Measurements from ENCODE around the gene SCO2. TPM values are rescaled to one million over a fixed set of nuclear protein-coding genes. Genes with fewer than 3 reads are reported as not detected.

Gene SCO2
- total RNA-seq, 3 donors from 2014 or later (not counting 1 experiment from before 2014, with no cell fraction given): 2.8 to 13.5 (median 8.4) TPM

DNA sequence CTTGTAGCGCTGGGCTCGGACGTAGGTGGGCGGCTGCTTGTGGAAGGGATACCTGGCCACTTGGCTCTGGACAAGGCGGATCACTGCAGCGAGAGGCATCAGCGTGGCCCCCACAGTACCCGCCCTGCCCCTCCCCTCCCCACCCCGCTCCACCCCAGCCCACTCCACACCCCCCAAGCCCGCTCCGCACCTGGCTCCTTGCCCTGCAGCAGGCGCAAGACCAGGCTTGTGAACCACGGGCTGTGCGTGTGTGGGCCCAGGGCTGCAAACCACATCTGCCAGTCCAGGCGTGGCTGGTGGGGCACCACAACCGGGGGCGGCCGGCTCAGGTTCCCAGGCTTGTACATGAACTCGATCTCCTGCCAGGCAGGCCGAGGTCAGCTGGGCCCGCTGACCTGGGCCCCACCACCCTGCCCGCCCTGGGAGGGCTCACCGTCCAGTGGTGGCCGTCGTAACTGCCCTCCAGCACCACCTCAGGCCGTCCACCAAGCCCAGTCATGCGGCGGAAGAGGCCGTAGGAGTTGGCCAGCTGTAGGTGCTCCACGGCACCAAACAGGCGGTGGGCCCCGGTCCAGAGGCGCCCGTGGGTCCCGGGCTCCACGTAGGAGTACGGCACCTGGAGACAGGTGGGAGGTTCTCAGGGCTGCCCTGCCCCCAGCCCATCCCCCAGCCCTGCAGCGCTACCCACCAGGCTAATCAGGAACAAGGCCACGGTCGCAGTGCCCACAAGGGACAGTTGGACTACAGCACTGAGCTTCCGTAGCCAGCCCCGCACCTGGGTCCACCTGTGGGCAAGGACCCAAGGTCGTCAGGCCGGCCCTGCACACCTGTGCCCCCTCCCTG is 20.8 kb downstream of the SCO2 start:
- no peak overlapping the region for H3K27ac Mint-ChIP-seq
- Histone ChIP-seq H3K27me3 (ENCODE audit: control insufficient read depth, insufficient read depth, low read length) (no peaks in the 10 kb centered on the region), H3K4me3 (ENCODE audit: low read length) (no peak overlapping the region), H3K27ac (ENCODE audit: low read length) (no peak overlapping the region), H3K36me3 (ENCODE audit: control insufficient read depth, insufficient read depth, low read length) (peaks cover 26% of the 10 kb centered on the region), H3K4me1 (ENCODE audit: control insufficient read depth, insufficient read depth, low read length) (peaks cover 26% of the 10 kb centered on the region), H3K9me3 (ENCODE audit: control insufficient read depth, insufficient read depth, low read length) (no peaks in the 10 kb centered on the region)
- intact Hi-C loops (cut with micrococcal nuclease): loop anchor here (5.0 kb wide), 3 partner anchors 32 to 78 kb away; partner anchors contain the start of genes CHKB and SYCE3
- no peaks in the 10 kb centered on the region for H3K36me3 Mint-ChIP-seq
- 90% methylated on average over 42 of the region's 44 CpGs for WGBS (ENCODE audit: insufficient coverage)
- H3K9me3 Mint-ChIP-seq: no peaks in the 10 kb centered on the region
- H3K4me3 Mint-ChIP-seq: no peak overlapping the region
- no peaks in the 10 kb centered on the region for H3K27me3 Mint-ChIP-seq (ENCODE audit: low read depth in 2 of 2)
- DNase-seq (no peak), ATAC-seq (no peak)
- no peak for TF ChIP-seq CTCF (IDR thresholded peaks at IDR 0.05)
- peaks cover 11 to 28% of the 10 kb centered on the region in 2 donors for H3K4me1 Mint-ChIP-seq

GRCh38 chr22:50503475-50504145 is 21.8 kb downstream of the SCO2 start:
- Histone ChIP-seq H3K36me3 (ENCODE audit: control insufficient read depth, insufficient read depth, low read length) (peaks cover 26% of the 10 kb centered on the region), H3K27me3 (ENCODE audit: control insufficient read depth, insufficient read depth, low read length) (no peaks in the 10 kb centered on the region), H3K9me3 (ENCODE audit: control insufficient read depth, insufficient read depth, low read length) (no peaks in the 10 kb centered on the region), H3K4me1 (ENCODE audit: control insufficient read depth, insufficient read depth, low read length) (peaks cover 23% of the 10 kb centered on the region), H3K27ac (ENCODE audit: low read length) (no peak overlapping the region), H3K4me3 (ENCODE audit: low read length) (no peak overlapping the region)
- Mint-ChIP-seq H3K4me1 (peaks cover 1 to 18% of the 10 kb centered on the region in 2 donors), H3K27ac (no peak overlapping the region), H3K9me3 (no peaks in the 10 kb centered on the region), H3K4me3 (no peak overlapping the region), H3K36me3 (no peaks in the 10 kb centered on the region), H3K27me3 (ENCODE audit: low read depth in 2 of 2) (no peaks in the 10 kb centered on the region)
- DNase-seq: no peak
- intact Hi-C loops (cut with micrococcal nuclease): no loop called here
- no peak for TF ChIP-seq CTCF (IDR thresholded peaks at IDR 0.05)
- WGBS (ENCODE audit: insufficient coverage): 94% methylated on average over 20 of the region's 26 CpGs
- ATAC-seq: no peak

- intact Hi-C loops (cut with micrococcal nuclease): no loop called here
- Mint-ChIP-seq H3K27ac (no peak overlapping the region), H3K9me3 (no peaks in the 10 kb centered on the region), H3K4me3 (no peak overlapping the region), H3K4me1 (peaks cover 0 to 11% of the 10 kb centered on the region in 2 donors), H3K36me3 (no peaks in the 10 kb centered on the region), H3K27me3 (ENCODE audit: low read depth in 2 of 2) (peaks cover 0 to 1% of the 10 kb centered on the region in 2 donors)
- H3K4me3 ChIP-seq (ENCODE audit: low read length): no peak overlapping the region
- no peaks in the 10 kb centered on the region for H3K9me3 ChIP-seq (ENCODE audit: control insufficient read depth, insufficient read depth, low read length)
- no peak for TF ChIP-seq CTCF (IDR thresholded peaks at IDR 0.05)
- peaks cover 26% of the 10 kb centered on the region for H3K36me3 ChIP-seq (ENCODE audit: control insufficient read depth, insufficient read depth, low read length)
- no peak for ATAC-seq
- H3K4me1 ChIP-seq (ENCODE audit: control insufficient read depth, insufficient read depth, low read length): peaks cover 26% of the 10 kb centered on the region
- no peak for DNase-seq
- 95% methylated on average over 24 of the region's 24 CpGs for WGBS (ENCODE audit: insufficient coverage)
- no peak overlapping the region for H3K27ac ChIP-seq (ENCODE audit: low read length)
- no peaks in the 10 kb centered on the region for H3K27me3 ChIP-seq (ENCODE audit: control insufficient read depth, insufficient read depth, low read length)
These were observed 22.5 kb downstream of the SCO2 start for GRCh38 chr22:50502628-50503474.
